Measurements from ENCODE around the gene POLE. TPM values are rescaled to one million over a fixed set of nuclear protein-coding genes. Genes with fewer than 3 reads are reported as not detected.
"Not testable (repeated sequence)": the region's sequence is repeated elsewhere in the genome, so short reads cannot be mapped to it uniquely, and the experiment has no call there.

Gene POLE
- total RNA-seq, 2 donors from 2014 or later = 125 to 154 TPM

- no peaks in the 10 kb centered on the region for H3K9me3 Mint-ChIP-seq
- no peaks in the 10 kb centered on the region for H3K36me3 Mint-ChIP-seq (ENCODE audit: low read depth)
- H3K27me3 Mint-ChIP-seq = peaks cover 27% of the 10 kb centered on the region
- H3K27ac Mint-ChIP-seq = no peak overlapping the region
- peaks cover 6% of the 10 kb centered on the region for H3K4me1 Mint-ChIP-seq
- H3K4me3 Mint-ChIP-seq = no peak overlapping the region
- ATAC-seq (replicated peaks) = no peak
These were observed 84.4 kb downstream of the POLE start for GRCh38 chr12:132602572-132603239.

GRCh38 chr12:132601171-132601883, 85.8 kb downstream of the POLE start:
- no peak overlapping the region for H3K27ac Mint-ChIP-seq
- peaks cover 26% of the 10 kb centered on the region for H3K27me3 Mint-ChIP-seq
- no peak for ATAC-seq (replicated peaks)
- H3K9me3 Mint-ChIP-seq = no peaks in the 10 kb centered on the region
- H3K36me3 Mint-ChIP-seq (ENCODE audit: low read depth) = no peaks in the 10 kb centered on the region
- H3K4me3 Mint-ChIP-seq = peak overlapping the region; percentile 52
- H3K4me1 Mint-ChIP-seq = peaks cover 13% of the 10 kb centered on the region

- peak; percentile 56 for ATAC-seq (replicated peaks)
- peaks cover 26% of the 10 kb centered on the region for H3K27me3 Mint-ChIP-seq
- H3K36me3 Mint-ChIP-seq (ENCODE audit: low read depth) = no peaks in the 10 kb centered on the region
- peaks cover 13% of the 10 kb centered on the region for H3K4me1 Mint-ChIP-seq
- H3K9me3 Mint-ChIP-seq = no peaks in the 10 kb centered on the region
- no peak overlapping the region for H3K27ac Mint-ChIP-seq
- H3K4me3 Mint-ChIP-seq = peak overlapping the region; percentile 52
These were observed 86.8 kb downstream of the POLE start for GRCh38 chr12:132600048-132601032.

GRCh38 chr12:132599502-132599901, 87.6 kb downstream of the POLE start:
- not testable (repeated sequence) for ATAC-seq (replicated peaks); H3K36me3 Mint-ChIP-seq (ENCODE audit: low read depth); H3K27ac Mint-ChIP-seq; H3K9me3 Mint-ChIP-seq
- Mint-ChIP-seq H3K4me1 (peaks cover 13% of the 10 kb centered on the region), H3K4me3 (peak overlapping the region; percentile 52), H3K27me3 (peaks cover 23% of the 10 kb centered on the region)

- peak overlapping the region; percentile 1 for H3K27ac Mint-ChIP-seq
- no peaks in the 10 kb centered on the region for H3K36me3 Mint-ChIP-seq (ENCODE audit: low read depth)
These were observed 89.5 kb downstream of the POLE start for GRCh38 chr12:132597333-132598316.

GRCh38 chr12:132596016-132596415, 91.1 kb downstream of the POLE start:
- Mint-ChIP-seq H3K27me3 (peaks cover 11% of the 10 kb centered on the region), H3K9me3 (no peaks in the 10 kb centered on the region), H3K27ac (no peak overlapping the region), H3K4me3 (no peak overlapping the region), H3K4me1 (peaks cover 17% of the 10 kb centered on the region), H3K36me3 (ENCODE audit: low read depth) (no peaks in the 10 kb centered on the region)
- no peak for ATAC-seq (replicated peaks)

More at GRCh38 chr12:132597333-132598316, 89.5 kb downstream of the POLE start:
- ATAC-seq (replicated peaks) = no peak
- Mint-ChIP-seq H3K4me1 (peaks cover 17% of the 10 kb centered on the region), H3K4me3 (peak overlapping the region; percentile 73), H3K9me3 (no peaks in the 10 kb centered on the region), H3K27me3 (peaks cover 19% of the 10 kb centered on the region)

- H3K4me1 Mint-ChIP-seq = peaks cover 17% of the 10 kb centered on the region
- no peaks in the 10 kb centered on the region for H3K36me3 Mint-ChIP-seq (ENCODE audit: low read depth)
- ATAC-seq (replicated peaks) = no peak
- no peaks in the 10 kb centered on the region for H3K9me3 Mint-ChIP-seq
- H3K27me3 Mint-ChIP-seq = peaks cover 9% of the 10 kb centered on the region
- H3K27ac Mint-ChIP-seq = no peak overlapping the region
- H3K4me3 Mint-ChIP-seq = no peak overlapping the region
These were observed 92.0 kb downstream of the POLE start for GRCh38 chr12:132595183-132595582.

GRCh38 chr12:132593938-132594358, 93.2 kb downstream of the POLE start:
- H3K27ac Mint-ChIP-seq = no peak overlapping the region
- H3K4me3 Mint-ChIP-seq = no peak overlapping the region
- peak; percentile 88 for ATAC-seq (replicated peaks)
- no peaks in the 10 kb centered on the region for H3K36me3 Mint-ChIP-seq (ENCODE audit: low read depth)
- H3K9me3 Mint-ChIP-seq = no peaks in the 10 kb centered on the region
- H3K27me3 Mint-ChIP-seq = peaks cover 9% of the 10 kb centered on the region
- peaks cover 17% of the 10 kb centered on the region for H3K4me1 Mint-ChIP-seq

GRCh38 chr12:132593521-132593920, 93.6 kb downstream of the POLE start:
- Mint-ChIP-seq H3K27ac (no peak overlapping the region), H3K27me3 (peaks cover 9% of the 10 kb centered on the region), H3K36me3 (ENCODE audit: low read depth) (no peaks in the 10 kb centered on the region), H3K4me1 (peaks cover 14% of the 10 kb centered on the region), H3K9me3 (no peaks in the 10 kb centered on the region), H3K4me3 (no peak overlapping the region)
- no peak for ATAC-seq (replicated peaks)

GRCh38 chr12:132593071-132593470, 94.1 kb downstream of the POLE start:
- Mint-ChIP-seq H3K9me3 (no peaks in the 10 kb centered on the region), H3K27ac (no peak overlapping the region), H3K36me3 (ENCODE audit: low read depth) (no peaks in the 10 kb centered on the region), H3K4me3 (no peak overlapping the region), H3K27me3 (peaks cover 9% of the 10 kb centered on the region), H3K4me1 (peaks cover 13% of the 10 kb centered on the region)
- ATAC-seq (replicated peaks) = no peak

- H3K4me1 Mint-ChIP-seq = peaks cover 9% of the 10 kb centered on the region
- peaks cover 4% of the 10 kb centered on the region for H3K27me3 Mint-ChIP-seq
- ATAC-seq (replicated peaks) = no peak
- no peaks in the 10 kb centered on the region for H3K9me3 Mint-ChIP-seq
- H3K36me3 Mint-ChIP-seq (ENCODE audit: low read depth) = no peaks in the 10 kb centered on the region
- H3K27ac Mint-ChIP-seq = no peak overlapping the region
- H3K4me3 Mint-ChIP-seq = no peak overlapping the region
These were observed 94.7 kb downstream of the POLE start for GRCh38 chr12:132592282-132592970.

- H3K27me3 Mint-ChIP-seq = no peaks in the 10 kb centered on the region
- no peaks in the 10 kb centered on the region for H3K9me3 Mint-ChIP-seq
- no peaks in the 10 kb centered on the region for H3K36me3 Mint-ChIP-seq (ENCODE audit: low read depth)
- H3K4me3 Mint-ChIP-seq = no peak overlapping the region
- peaks cover 4% of the 10 kb centered on the region for H3K4me1 Mint-ChIP-seq
- ATAC-seq (replicated peaks) = no peak
- no peak overlapping the region for H3K27ac Mint-ChIP-seq
These were observed 95.8 kb downstream of the POLE start for GRCh38 chr12:132591107-132591935.
